Measurements from ENCODE around the gene PRMT3. TPM values are rescaled to one million over a fixed set of nuclear protein-coding genes. Genes with fewer than 3 reads are reported as not detected.

The PRMT3 gene
- total RNA-seq, 1 experiment from 2014 or later, result 22.6 TPM

- no peak overlapping the region for H3K14ac ChIP-seq (ENCODE audit: insufficient read depth, low read length)
- no peaks in the 10 kb centered on the region for H4K20me1 ChIP-seq (ENCODE audit: control insufficient read depth, insufficient read depth, insufficient read length)
- no CpG with 5 or more reads among the region's 4 CpGs for WGBS (ENCODE audit: extremely low coverage, insufficient read length, low lambda C conversion rate)
- H4K91ac ChIP-seq (ENCODE audit: insufficient read length, low read depth, low read length), result no peak overlapping the region
- no peak overlapping the region for H4K8ac ChIP-seq (replicated peaks; ENCODE audit: insufficient read length, low read depth, low read length)
- H3K4me3 Mint-ChIP-seq, result no peak overlapping the region
- H2AK5ac ChIP-seq (ENCODE audit: insufficient read length, low read length), result no peak overlapping the region
- no peaks in the 10 kb centered on the region; a peak in 1 of 5 replicates for H3K9me3 Mint-ChIP-seq
- no peak overlapping the region for H2BK12ac ChIP-seq (ENCODE audit: insufficient read length, low read depth, low read length)
- no peak for DNase-seq
- no peak overlapping the region for H3K9ac ChIP-seq (ENCODE audit: extremely low read depth, insufficient read length, low read length)
- H2BK5ac ChIP-seq (ENCODE audit: insufficient read length, low read length), result no peak overlapping the region
- no peaks in the 10 kb centered on the region for H3K27me3 Mint-ChIP-seq (ENCODE audit: low read depth)
- no peak overlapping the region for H3K4ac ChIP-seq (ENCODE audit: low read depth, low read length)
- no peak overlapping the region for H3K27ac ChIP-seq (ENCODE audit: insufficient read length, low read depth, low read length)
- no peaks in the 10 kb centered on the region; the same call in 1 of the 2 replicates for H3K4me1 ChIP-seq (ENCODE audit: insufficient read depth, low read length)
- H3K23ac ChIP-seq (ENCODE audit: insufficient read length, low read depth, low read length), result no peak overlapping the region
- H3T11ph ChIP-seq (ENCODE audit: low read length), result no peak overlapping the region
- H3K4me1 Mint-ChIP-seq, result peaks cover 24% of the 10 kb centered on the region in 2 experiments
- H2BK15ac ChIP-seq (ENCODE audit: low read depth, low read length), result no peak overlapping the region
- no peak for TF ChIP-seq CTCF (conservative IDR thresholded peaks at IDR 0.05)
- H3K4me2 ChIP-seq (ENCODE audit: insufficient read depth, insufficient read length, low read length), result no peak overlapping the region
- H3K36me3 Mint-ChIP-seq (ENCODE audit: insufficient read depth in 1 of 3, low read depth in 3 of 3), result peaks cover 1 to 8% (median 4%) of the 10 kb centered on the region in 3 experiments; a peak in 2 of 7 replicates
- no peaks in the 10 kb centered on the region for H3K27me3 ChIP-seq (ENCODE audit: insufficient read depth, low read length)
- no peak overlapping the region for H3K18ac ChIP-seq (ENCODE audit: insufficient read length, low read depth, low read length)
- no peaks in the 10 kb centered on the region for H3K79me2 ChIP-seq (ENCODE audit: insufficient read depth, low read length)
- H4K5ac ChIP-seq (ENCODE audit: insufficient read length, low read depth, low read length), result no peak overlapping the region
- H3K9me3 ChIP-seq (ENCODE audit: control insufficient read depth, low read depth, low read length), result no peaks in the 10 kb centered on the region
- H2BK120ac ChIP-seq (ENCODE audit: low read depth, low read length, poor library complexity, severe bottlenecking), result no peak overlapping the region
- no peak overlapping the region for H2BK20ac ChIP-seq (ENCODE audit: low read depth, low read length, poor library complexity, severe bottlenecking)
- no peaks in the 10 kb centered on the region for H3K79me1 ChIP-seq (ENCODE audit: insufficient read depth, low read depth, low read length, poor library complexity, severe bottlenecking)
- H3K56ac ChIP-seq (ENCODE audit: insufficient read length, low read depth, low read length), result no peak overlapping the region
- H3K27ac Mint-ChIP-seq, result no peak overlapping the region
- no peak overlapping the region for H2AFZ ChIP-seq (ENCODE audit: low read length)
- no peaks in the 10 kb centered on the region for H3K23me2 ChIP-seq (ENCODE audit: insufficient read length, low read depth, low read length, poor library complexity, severe bottlenecking)
Observed at GRCh38 chr11:20501971-20502370, 114.5 kb downstream of the PRMT3 start.
